GM12875 (cell line): ENCODE measurements around the gene RBM17.

ENCODE experiments used
- H3K4me3 ChIP-seq: one replicate; pipeline ENCODE4 v1.5.1; 2011; ENCODE audit warnings: low read depth, low read length, control low read depth
- CTCF ChIP-seq: IDR thresholded peaks from 2 replicates; pipeline ENCODE4 v1.5.1; 2011; ENCODE audit warnings: low read depth, mild to moderate bottlenecking, control low read depth, inconsistent platforms, low read length, moderate library complexity, borderline replicate concordance; ENCODE audit not compliant: insufficient read depth

The RBM17 gene

DNA sequence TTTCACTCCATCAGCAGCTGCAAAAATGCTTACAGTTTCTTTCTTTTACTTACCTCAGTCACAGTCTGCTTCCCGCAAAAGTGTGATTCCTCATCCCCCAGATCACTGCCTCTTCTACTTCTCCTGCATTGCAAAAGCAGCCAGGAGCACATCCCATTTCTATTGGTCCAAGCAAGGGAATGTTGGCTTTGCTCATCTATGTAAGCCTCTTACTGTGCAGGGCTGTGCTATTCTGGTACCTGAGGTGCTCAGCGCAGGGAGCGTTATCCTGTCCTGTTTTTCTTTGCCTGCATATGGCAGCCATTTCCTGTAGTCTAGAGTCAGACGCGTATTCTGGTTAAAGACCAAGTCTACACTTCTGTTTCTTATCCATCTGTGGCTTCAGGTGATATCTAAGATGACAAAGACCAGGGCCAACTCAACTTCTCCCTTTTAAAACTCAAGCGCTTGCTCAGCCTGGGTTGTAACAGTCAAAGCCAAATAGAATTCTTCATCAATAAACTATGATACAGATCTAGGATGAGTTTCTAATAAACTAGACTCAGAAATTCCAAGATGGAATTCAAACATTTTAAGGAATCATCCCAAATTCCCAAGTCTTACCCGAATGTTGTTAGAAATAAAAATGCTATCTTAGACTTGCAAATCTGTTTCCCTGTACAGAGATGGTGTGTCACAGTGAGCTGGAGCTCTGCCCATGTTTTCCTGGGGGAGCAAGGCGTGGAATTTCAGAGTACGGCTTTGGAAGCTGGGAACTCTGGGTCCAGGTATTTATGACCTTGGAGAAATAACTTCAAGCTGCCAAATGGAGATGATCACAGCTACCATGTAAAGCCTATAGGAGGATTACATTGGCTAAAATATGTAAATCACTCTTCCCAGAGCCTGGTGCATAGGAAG is 6.1 kb upstream of the RBM17 start:
- H3K4me3 ChIP-seq = no peak overlapping the region
- TF ChIP-seq CTCF = no peak

DNA sequence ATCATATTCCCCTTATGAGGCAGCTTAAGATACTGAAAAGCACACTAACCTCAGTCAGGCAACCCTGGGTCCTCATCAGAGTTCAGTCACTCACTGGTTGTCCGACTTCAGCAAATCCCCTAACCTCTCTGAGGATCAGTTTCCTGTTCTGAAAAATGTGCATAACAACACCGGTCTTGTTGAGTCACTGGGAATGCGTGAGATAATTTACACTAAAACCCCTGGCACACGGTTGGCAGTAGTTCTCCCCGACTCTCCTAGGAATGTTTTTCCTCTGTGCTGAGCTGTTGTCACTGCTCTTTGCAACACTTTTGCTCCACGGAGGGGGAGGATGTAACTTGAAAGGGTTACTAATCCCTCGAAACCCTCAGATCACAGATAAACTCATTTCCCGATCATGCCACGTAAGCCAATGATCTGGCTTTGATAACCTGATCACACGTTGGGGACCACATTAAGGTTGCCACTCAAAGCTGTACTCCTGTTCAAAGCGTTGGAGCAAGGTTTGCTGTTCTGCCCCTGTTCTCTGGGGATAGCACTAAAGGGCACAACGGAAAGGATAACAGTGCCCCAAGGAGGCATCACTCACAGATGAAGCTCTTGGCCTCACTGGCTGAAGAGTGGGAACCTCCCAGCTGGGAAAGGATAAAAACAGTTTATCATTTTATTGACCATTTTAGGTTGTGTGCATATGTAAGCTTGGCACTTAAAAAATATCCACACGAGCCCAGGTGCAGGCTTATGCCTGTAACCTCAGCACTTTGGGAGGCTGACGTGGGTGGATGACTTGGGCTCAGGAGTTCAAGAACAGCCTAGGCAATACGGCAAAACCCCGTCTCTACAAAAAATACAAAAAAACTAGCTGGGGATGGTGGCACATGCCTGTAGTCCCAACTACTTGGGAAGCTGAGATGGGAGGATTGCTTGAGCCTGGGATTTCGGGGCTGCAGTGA is 5.0 kb upstream of the RBM17 start:
- no peak for TF ChIP-seq CTCF
- no peak overlapping the region for H3K4me3 ChIP-seq

- H3K4me3 ChIP-seq = no peak overlapping the region
- peak; percentile 94 for TF ChIP-seq CTCF
Measured at GRCh38 chr10:6086375-6087233, 2.2 kb upstream of the RBM17 start.

DNA sequence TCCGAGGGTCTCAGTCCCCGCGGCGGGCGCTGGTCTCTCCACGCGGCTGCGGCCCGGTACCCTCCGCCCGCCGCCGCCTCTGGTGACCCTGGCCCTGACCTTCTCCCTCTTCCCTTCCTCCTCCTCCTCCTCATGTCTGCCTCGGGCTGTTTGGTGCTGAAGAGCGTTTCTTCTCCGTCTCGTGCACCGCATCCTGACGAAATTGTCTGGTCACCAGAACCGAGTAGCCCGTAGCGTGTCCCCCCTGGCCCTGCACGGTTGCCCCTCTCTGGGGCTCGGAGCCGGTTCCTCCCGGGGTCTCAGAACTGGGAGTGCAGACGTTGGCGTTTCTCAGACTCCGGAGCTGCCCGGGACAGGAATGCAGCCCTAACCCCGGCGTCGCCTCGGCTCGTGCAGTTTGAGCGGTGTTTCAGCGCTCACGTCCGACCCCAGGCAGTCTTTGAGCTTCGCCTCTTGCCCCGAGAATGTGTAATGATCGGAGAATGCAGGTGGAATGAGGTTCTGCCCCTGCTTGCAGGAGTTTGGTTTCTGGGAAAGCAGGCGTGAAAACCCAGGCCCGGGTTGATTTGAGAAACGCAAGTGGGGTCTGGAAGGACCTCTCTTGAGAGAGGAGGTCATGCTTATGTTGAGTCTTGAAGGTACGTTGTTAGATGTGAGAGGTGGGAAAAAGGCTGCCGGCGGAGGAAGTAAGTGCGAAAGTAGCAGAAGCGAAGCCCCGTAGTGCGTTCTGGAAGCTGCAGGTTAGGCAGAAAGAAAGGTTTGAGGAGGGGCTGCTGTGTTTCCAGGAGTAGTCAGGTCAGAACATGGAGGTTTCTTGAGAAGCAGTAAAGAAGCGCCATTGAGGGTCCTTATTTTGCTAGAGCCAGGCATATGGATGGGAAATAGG is 743 bp downstream of the RBM17 start:
- peak overlapping the region; percentile 81 for H3K4me3 ChIP-seq
- no peak for TF ChIP-seq CTCF

DNA sequence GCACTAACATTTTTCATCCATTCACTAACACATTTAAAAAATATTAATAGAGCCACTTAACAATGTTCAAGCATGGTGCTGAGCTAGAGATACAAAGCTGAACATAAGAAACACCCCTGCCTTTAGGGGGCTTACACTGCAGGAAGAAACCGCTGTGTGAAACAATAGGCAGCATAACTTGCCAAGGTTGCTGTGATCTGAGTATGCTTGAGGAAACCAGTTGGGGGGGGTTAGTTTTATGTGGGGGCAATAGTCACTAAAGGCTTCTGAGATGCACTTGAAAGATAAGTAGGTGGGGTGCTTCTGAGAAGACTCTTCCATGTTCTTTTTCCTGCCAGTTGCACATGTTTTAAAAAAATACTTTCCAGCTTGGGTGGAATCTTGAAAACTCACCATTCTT is 2.8 kb downstream of the RBM17 start:
- H3K4me3 ChIP-seq = no peak overlapping the region
- TF ChIP-seq CTCF = no peak

GRCh38 chr10:6092731-6093130 is 3.9 kb downstream of the RBM17 start:
- no peak for TF ChIP-seq CTCF
- H3K4me3 ChIP-seq = no peak overlapping the region
